T-helper 1 cell treated with Interleukin-12 subunit alpha and Interleukin-12 subunit beta and Interleukin-4 antibody, amounts not matched to agents 30 μg/mL and 1 μg/mL, for 36 hours (primary cell): ENCODE data around the gene FLNA.
A peak's percentile ranks its signal among the peaks of the same experiment; 100 is the strongest.

Source experiments
- H3K27ac Mint-ChIP-seq: one replicate; pipeline ENCODE4 v1.8.0; 2021; ENCODE audit warnings: mild to moderate bottlenecking, mixed read lengths
- H3K27me3 Mint-ChIP-seq: one replicate; pipeline ENCODE4 v1.8.0; 2021; ENCODE audit warnings: low read depth, mixed read lengths
- H3K36me3 Mint-ChIP-seq: one replicate; pipeline ENCODE4 v1.8.0; 2021; ENCODE audit warnings: low read depth, mixed read lengths
- H3K4me1 Mint-ChIP-seq: one replicate; pipeline ENCODE4 v1.8.0; 2021; ENCODE audit warnings: low read depth, mixed read lengths
- H3K4me3 Mint-ChIP-seq: one replicate; pipeline ENCODE4 v1.8.0; 2021; ENCODE audit warnings: mild to moderate bottlenecking, moderate library complexity, mixed read lengths
- H3K9me3 Mint-ChIP-seq: one replicate; pipeline ENCODE4 v1.8.0; 2021; ENCODE audit warnings: mixed read lengths

The FLNA gene

DNA sequence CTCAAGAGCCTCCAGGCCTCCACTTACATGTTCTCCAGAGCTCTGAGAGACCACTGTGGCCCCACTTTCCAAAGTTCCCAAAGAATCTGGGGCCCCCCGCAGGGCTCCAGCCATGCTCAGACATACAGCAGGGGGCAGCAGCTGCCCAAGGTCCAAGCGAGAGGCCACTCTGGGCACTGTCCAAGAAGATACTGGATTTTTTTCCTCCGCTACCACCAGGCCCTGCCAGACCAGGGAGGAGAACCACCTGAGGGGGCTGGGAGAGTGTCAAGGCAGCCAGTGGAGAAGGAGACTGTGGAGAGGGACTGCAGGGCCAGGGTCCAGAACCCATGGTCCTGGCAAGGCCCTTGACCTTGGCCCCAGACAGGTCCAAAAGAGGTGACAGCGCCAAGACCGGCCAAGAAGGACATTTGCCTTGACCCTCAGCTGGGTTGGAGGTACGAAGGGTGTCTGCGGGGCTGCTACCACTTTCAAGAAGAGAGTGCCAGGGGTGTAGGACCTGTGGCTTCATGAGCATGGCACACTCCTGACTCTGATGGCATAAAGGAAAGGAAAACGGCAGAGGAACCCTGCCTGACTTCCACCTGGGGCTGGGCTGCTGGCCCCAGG is 10.0 kb upstream of the FLNA start:
- Mint-ChIP-seq H3K9me3 (no peaks in the 10 kb centered on the region), H3K27me3 (no peaks in the 10 kb centered on the region), H3K4me1 (peaks cover 11% of the 10 kb centered on the region), H3K4me3 (no peak overlapping the region), H3K36me3 (peaks cover 7% of the 10 kb centered on the region), H3K27ac (no peak overlapping the region)

DNA sequence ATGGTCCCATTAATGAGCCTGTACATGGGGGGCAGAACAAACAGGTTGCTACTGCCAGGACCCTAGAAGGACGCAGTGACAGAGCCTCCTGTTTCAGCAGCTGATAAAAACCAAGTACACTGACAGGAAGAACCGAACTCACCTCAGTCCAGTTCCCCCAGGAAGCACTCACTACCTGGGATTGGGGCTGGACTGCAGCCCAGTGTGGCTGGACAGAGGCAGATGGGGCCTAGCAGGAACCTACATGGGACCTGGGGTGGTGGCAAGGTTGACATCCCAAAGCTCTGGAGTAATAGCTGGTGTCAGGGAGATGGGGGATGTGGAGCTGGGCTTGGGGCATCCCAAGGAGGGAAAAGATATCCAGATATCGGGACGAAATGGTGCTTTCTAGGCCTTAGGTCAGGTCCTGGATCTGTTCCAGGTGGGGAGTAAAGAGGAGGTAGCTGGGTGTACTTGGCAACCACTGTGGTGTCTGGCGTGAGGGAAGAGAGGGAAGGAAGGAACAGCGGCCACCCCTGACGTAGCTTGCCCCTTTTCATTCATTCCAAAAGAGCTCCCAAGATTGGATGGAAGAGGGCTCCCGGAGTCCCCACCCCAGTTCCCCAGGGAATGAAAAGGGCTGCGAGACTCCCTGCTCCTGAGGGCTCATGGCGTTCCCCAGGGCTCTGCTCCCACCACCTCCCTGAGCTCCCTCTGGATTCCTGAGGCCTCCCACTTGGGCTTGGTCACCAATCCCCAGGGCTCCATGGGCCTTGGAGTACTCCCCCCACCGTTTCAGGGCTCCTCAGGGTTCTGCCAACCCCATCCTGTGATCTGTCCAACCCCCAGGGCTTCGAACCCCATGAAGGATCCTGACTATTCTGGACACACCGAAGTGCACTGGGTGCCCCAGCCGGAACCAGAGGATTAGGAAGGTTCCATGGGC is 9.2 kb upstream of the FLNA start:
- no peaks in the 10 kb centered on the region for H3K27me3 Mint-ChIP-seq
- peaks cover 7% of the 10 kb centered on the region for H3K36me3 Mint-ChIP-seq
- no peaks in the 10 kb centered on the region for H3K9me3 Mint-ChIP-seq
- H3K27ac Mint-ChIP-seq: no peak overlapping the region
- H3K4me1 Mint-ChIP-seq: peaks cover 11% of the 10 kb centered on the region
- no peak overlapping the region for H3K4me3 Mint-ChIP-seq

GRCh38 chrX:154382483-154383069 is 8.1 kb upstream of the FLNA start:
- Mint-ChIP-seq H3K27ac (no peak overlapping the region), H3K4me3 (no peak overlapping the region), H3K4me1 (peaks cover 11% of the 10 kb centered on the region), H3K9me3 (no peaks in the 10 kb centered on the region), H3K27me3 (no peaks in the 10 kb centered on the region), H3K36me3 (peaks cover 7% of the 10 kb centered on the region)

DNA sequence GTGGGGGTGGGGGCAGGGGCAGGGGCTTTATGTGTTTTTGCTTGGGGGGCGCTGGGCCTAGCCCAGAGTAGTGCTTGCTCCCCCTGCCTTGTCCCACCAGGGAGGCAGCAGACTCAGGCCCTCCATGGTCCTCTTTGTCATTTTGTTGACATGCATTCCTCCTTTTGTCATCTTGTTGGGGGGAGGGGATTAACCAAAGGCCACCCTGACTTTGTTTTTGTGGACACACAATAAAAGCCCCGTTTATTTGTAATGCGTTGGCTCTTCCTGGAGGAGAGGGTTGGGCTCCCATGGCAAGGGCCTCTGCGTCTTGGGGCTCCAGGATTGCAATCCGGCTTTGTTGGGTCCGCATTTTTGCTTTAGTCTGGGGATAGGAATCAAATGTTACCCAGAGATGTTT is 6.8 kb upstream of the FLNA start:
- peaks cover 14% of the 10 kb centered on the region for H3K4me1 Mint-ChIP-seq
- H3K9me3 Mint-ChIP-seq: no peaks in the 10 kb centered on the region
- H3K4me3 Mint-ChIP-seq: no peak overlapping the region
- no peak overlapping the region for H3K27ac Mint-ChIP-seq
- H3K36me3 Mint-ChIP-seq: peaks cover 7% of the 10 kb centered on the region
- no peaks in the 10 kb centered on the region for H3K27me3 Mint-ChIP-seq

DNA sequence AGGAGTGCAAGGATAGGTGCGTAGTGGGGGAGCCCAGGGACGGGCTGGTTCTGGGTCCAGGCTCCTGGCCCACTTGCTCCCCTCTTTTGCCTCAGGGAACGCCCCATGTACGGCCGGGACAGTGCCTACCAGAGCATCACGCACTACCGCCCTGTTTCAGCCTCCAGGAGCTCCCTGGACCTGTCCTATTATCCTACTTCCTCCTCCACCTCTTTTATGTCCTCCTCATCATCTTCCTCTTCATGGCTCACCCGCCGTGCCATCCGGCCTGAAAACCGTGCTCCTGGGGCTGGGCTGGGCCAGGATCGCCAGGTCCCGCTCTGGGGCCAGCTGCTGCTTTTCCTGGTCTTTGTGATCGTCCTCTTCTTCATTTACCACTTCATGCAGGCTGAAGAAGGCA is 6.4 kb upstream of the FLNA start:
- peak overlapping the region; percentile 82 for H3K4me3 Mint-ChIP-seq
- H3K27me3 Mint-ChIP-seq: no peaks in the 10 kb centered on the region
- H3K4me1 Mint-ChIP-seq: peaks cover 14% of the 10 kb centered on the region
- peaks cover 7% of the 10 kb centered on the region for H3K36me3 Mint-ChIP-seq
- peak overlapping the region; percentile 34 for H3K27ac Mint-ChIP-seq
- no peaks in the 10 kb centered on the region for H3K9me3 Mint-ChIP-seq

GRCh38 chrX:154380153-154380552 is 5.7 kb upstream of the FLNA start:
- Mint-ChIP-seq H3K9me3 (no peaks in the 10 kb centered on the region), H3K36me3 (peaks cover 7% of the 10 kb centered on the region), H3K4me1 (peaks cover 16% of the 10 kb centered on the region), H3K27ac (peak overlapping the region; percentile 80), H3K4me3 (peak overlapping the region; percentile 82), H3K27me3 (no peaks in the 10 kb centered on the region)

- H3K4me3 Mint-ChIP-seq: peak overlapping the region; percentile 82
- H3K36me3 Mint-ChIP-seq: peaks cover 7% of the 10 kb centered on the region
- H3K4me1 Mint-ChIP-seq: peaks cover 17% of the 10 kb centered on the region
- H3K27me3 Mint-ChIP-seq: no peaks in the 10 kb centered on the region
- no peaks in the 10 kb centered on the region for H3K9me3 Mint-ChIP-seq
- H3K27ac Mint-ChIP-seq: peak overlapping the region; percentile 80
Measured at GRCh38 chrX:154379569-154379951, 5.1 kb upstream of the FLNA start.

GRCh38 chrX:154378799-154379568 is 4.5 kb upstream of the FLNA start, which contains the start of gene EMD:
Gene EMD (plus strand): TSS chrX:154379295. CDS start chrX:154379485, 190 bp downstream.
- Mint-ChIP-seq H3K27ac (peak within 1 kb of the TSS; percentile 80), H3K4me1 (peaks cover 17% of the 10 kb centered on the region), H3K9me3 (no peaks in the 10 kb centered on the region), H3K4me3 (peak within 1 kb of the TSS; percentile 82), H3K27me3 (no peaks in the 10 kb centered on the region), H3K36me3 (peaks cover 7% of the 10 kb centered on the region)

DNA sequence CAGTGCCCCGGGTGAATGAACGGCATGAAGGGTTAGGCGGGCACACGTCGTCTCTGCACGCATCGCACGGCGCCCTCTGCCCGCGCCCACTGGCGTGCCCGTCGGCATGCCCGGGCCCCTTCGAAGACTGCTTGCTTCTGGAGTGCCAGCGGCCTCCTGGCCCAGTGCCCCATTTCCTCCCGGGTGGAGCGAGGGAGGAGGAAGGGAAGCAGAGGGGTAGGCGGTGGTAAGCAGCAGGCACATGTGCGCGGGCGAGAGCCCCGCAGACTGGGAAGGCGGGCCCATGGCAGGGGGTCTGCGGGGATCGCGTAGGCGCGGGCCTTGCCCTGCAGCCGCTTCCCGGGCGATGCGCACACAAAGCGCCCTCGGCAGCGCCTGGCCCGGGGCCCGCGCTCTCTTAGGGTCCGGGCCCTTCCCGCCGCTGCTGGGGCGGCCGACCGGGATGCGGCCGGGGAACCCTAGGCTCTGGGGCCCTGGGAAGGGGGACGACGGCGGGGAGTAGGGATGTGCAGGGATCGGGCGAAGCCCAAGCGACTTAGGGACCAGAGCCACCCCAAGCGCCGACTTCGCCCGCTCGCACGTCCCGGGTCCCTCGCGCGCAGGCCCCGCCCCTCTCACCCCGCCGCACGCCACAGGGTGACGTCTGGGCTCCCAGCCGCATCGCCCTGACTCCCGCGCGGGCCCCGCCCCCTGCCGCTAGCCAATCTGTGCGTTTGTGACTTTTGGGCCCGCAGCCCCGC is 3.8 kb upstream of the FLNA start:
- Mint-ChIP-seq H3K36me3 (peaks cover 7% of the 10 kb centered on the region), H3K27ac (peak overlapping the region; percentile 78), H3K9me3 (no peaks in the 10 kb centered on the region), H3K4me1 (peaks cover 20% of the 10 kb centered on the region), H3K27me3 (no peaks in the 10 kb centered on the region), H3K4me3 (peak overlapping the region; percentile 60)

GRCh38 chrX:154376774-154377173 is 2.3 kb upstream of the FLNA start:
- peaks cover 7% of the 10 kb centered on the region for H3K36me3 Mint-ChIP-seq
- H3K9me3 Mint-ChIP-seq: no peaks in the 10 kb centered on the region
- no peak overlapping the region for H3K27ac Mint-ChIP-seq
- H3K4me1 Mint-ChIP-seq: peaks cover 27% of the 10 kb centered on the region
- H3K4me3 Mint-ChIP-seq: no peak overlapping the region
- no peaks in the 10 kb centered on the region for H3K27me3 Mint-ChIP-seq

- Mint-ChIP-seq H3K4me1 (peaks cover 20% of the 10 kb centered on the region), H3K4me3 (peak overlapping the region; percentile 17), H3K27me3 (no peaks in the 10 kb centered on the region), H3K36me3 (peaks cover 5% of the 10 kb centered on the region), H3K27ac (no peak overlapping the region), H3K9me3 (no peaks in the 10 kb centered on the region)
Measured at GRCh38 chrX:154375156-154375504, 696 bp upstream of the FLNA start.

DNA sequence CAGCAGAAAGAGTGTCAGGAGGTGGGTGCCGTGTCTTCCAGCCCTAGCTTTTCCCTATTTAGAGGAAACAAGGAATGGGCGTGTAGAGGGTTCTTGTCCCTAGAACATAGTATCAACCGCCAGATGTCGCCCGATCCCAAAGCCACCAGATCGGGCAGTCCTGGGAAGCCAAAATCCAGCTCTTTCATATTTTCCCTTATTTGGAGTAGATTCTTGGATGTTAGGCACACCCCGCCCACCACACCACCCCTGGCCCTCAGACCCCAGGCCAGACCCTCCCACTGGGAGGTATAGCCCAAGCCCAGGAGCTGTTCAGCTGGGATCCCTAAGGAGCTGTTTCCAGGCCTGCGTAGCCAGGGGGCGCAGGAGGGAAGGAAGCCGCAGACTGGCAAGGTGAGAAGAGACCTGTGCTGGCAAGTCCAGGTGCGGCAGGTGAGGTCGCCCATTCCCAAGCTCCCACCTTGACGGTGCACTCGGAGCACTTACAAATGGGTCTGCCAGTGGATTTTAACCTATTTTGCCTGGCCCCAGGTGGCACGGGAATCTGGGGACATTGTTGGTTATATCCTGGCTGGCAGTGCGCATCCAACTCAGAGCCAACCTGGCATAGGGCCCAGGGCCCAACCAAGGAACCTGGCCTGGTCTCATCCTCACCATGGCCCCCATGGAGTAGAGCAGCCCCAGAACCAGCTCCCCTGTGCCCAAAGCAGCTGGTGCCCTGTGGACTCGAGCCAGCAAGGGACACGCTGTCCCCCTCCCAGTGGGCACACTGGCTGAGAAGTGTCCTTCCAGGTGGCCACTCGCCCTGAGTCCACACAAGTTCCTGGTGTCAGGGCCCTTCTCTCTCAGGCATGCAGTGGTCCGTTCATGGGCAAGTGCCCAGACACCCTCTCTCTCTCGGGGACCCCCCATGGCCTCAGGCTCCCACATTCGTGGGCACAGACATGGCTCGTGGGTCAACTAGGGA is 811 bp downstream of the FLNA start:
- H3K9me3 Mint-ChIP-seq: no peaks in the 10 kb centered on the region
- H3K27me3 Mint-ChIP-seq: no peaks in the 10 kb centered on the region
- H3K4me3 Mint-ChIP-seq: peak overlapping the region; percentile 74
- H3K27ac Mint-ChIP-seq: peak overlapping the region; percentile 31
- H3K36me3 Mint-ChIP-seq: peaks cover 7% of the 10 kb centered on the region
- H3K4me1 Mint-ChIP-seq: peaks cover 16% of the 10 kb centered on the region

DNA sequence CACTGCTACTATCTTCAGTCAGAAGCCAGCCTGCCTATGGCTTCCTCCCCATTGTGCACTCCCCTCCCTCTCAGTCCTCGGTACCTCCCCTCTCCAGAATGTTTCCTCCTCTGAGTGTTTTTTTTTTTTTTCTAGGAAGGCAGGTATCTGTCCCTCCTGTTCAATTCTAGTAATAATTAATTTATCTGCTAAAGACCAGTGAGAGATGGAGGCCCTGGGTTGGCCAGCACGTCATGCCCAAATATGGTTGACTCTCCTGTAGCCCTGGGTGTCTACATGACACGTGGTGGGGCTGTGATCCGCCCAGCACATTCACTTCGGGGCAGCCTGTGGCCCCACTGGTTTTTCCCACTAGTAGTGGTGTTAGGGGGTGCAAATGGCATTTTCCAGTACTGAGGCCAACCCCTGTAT is 1.8 kb downstream of the FLNA start:
- peak overlapping the region; percentile 92 for H3K27ac Mint-ChIP-seq
- no peaks in the 10 kb centered on the region for H3K9me3 Mint-ChIP-seq
- H3K36me3 Mint-ChIP-seq: peaks cover 11% of the 10 kb centered on the region
- H3K4me3 Mint-ChIP-seq: peak overlapping the region; percentile 81
- no peaks in the 10 kb centered on the region for H3K27me3 Mint-ChIP-seq
- peaks cover 24% of the 10 kb centered on the region for H3K4me1 Mint-ChIP-seq
